ENCODE measurements around the gene ATP5F1C.

GRCh38 chr10:7763929-7764328 lies 24.0 kb upstream of the ATP5F1C start:
- TF ChIP-seq CTCF (IDR thresholded peaks at IDR 0.05) (no peak), EZH2 (IDR thresholded peaks at IDR 0.05; ENCODE audit: borderline replicate concordance, insufficient read depth, low read depth, low read length, poor library complexity, severe bottlenecking) (no peak)
